HG03159 (cell line): Measurements from ENCODE around the gene CADM1.

ENCODE experiments used
- ATAC-seq: cut with Tn5 transposase; IDR thresholded peaks from one replicate; pipeline ENCODE4 v1.9.1; 2021; ENCODE audit warnings: mild to moderate bottlenecking, moderate library complexity; ENCODE audit not compliant: unreplicated experiment

The CADM1 gene

DNA sequence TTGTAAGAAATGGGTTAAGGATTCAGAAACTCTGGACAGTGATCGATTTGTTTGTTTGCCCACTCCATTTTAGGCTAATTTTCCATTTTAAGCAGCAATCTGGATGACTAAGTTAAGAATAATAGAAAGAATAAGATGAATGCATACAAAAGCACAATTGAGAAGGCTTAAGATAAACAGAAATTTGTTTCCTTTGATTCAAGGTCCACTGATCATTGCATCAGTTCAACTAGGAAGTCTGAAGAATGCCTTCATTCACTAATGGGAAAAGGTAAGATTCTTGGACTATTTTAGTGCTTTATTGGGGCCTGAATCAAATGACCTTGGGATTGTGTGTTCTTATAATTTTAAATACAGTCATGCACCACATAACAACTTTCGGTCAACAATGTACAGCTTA lies 140.8 kb downstream of the CADM1 start:
- no peak for ATAC-seq

DNA sequence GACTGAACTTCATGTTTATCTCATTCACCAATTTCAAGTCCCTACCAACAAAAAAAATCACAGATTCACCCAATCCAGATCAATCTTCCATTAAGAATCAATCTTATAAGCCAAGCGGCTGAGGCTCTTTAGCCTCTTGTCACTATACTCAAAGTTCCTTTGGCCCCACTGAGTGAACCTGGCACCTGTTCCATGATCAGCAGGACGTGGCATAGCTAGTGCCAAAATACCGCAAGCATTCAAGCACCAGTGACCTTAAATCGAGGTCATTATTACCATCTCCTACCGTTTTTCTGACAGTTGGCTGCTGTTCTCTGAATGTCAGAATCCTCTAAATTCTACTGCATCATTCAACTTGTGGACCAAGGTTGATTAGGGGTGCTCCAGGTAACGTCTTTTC lies 141.2 kb downstream of the CADM1 start:
- ATAC-seq: no peak

DNA sequence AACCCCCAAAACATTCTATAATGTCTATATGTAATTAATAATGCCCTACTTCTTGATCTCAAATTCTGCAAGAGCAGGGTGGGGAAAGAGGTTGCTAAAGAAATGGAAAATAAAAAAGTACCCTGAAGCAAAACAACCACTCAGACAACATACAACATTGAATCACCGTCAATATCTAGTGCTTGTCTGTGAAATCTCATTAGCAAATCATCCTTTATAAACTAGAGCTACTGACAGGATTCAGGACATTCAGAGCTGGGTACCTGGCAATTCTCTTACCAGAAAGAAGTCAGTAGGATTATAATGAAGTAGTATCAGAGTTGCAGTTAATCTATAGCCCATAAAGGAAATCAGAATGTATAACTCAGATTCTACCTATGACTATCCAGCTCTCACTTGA lies 143.2 kb downstream of the CADM1 start:
- no peak for ATAC-seq

DNA sequence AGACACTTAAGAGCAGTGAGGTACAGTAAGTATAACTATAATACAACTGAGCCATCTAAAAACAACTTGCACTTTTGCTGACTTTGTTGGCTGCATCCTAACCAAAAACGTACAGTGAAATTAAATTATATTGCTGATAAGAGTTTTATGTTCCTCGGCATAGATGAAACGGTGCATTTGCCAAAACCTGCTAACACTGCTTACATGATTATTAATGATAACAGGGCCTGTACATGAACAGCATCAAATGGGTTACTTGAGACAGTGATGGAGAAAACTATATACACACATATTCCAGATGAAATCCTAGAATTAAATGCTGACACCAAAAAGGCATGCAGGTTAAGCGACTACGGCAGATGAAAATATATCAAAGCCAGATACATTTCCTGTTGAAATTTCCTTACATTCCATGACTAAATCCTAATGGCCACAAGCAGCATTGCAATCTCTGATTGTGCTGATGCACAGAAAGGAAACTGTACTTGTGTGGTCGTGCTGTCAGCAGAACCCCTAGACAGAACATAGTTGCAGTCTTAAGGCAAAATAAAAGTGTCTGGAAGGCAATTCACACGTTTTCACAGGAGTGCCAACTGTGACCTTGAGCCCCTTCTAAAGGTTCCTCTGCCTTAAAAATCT lies 143.9 kb downstream of the CADM1 start:
- no peak for ATAC-seq

DNA sequence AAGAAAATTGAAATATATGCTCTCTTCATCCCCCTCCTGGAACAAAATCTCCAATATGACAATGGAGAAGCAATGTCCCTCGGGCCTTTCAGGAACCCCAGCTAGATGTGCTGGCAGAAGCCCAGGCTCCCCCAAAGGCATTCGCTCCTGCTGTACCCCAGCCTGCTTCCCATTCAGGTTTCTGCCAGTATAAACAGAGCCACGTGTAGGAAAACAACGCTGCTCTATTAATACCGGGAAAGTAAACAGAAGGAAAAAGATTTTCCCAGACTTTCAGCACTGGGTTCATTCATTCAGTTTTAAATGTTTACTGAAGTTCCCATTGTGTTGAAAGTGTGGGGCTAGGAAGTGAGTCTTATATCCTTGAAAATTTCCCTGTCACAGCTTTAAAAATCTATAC lies 147.1 kb downstream of the CADM1 start:
- no peak for ATAC-seq

DNA sequence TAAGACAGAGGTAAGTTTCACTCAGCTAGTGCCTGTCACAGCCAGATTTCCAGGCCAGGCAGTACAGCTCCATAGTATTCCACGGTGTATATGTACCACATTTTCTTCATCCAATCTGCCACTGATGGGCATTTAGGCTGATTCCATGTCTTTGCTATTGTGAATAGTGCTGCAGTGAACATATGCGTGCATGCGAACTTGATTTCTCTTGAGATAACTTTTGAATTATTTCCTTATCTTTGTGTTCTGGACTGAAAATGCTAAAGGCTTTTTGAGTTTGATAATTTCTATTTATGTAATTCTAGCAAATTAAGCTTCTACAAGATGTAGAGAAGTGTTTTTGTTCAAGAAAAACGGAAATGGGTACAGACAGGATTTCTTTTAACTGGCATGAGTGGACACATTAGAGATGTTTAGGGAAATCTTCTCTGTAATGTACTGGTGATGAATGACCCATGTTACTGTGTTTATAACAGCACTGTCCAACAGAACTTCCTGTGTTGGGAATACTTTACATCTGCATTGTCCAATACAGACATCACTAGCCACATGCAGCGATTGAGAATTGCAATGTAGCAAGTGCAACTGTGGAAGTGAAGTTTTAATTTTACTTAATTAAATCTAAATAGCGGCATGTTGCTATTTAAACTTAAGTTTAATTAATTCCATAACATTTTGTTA lies 151.3 kb downstream of the CADM1 start:
- no peak for ATAC-seq

DNA sequence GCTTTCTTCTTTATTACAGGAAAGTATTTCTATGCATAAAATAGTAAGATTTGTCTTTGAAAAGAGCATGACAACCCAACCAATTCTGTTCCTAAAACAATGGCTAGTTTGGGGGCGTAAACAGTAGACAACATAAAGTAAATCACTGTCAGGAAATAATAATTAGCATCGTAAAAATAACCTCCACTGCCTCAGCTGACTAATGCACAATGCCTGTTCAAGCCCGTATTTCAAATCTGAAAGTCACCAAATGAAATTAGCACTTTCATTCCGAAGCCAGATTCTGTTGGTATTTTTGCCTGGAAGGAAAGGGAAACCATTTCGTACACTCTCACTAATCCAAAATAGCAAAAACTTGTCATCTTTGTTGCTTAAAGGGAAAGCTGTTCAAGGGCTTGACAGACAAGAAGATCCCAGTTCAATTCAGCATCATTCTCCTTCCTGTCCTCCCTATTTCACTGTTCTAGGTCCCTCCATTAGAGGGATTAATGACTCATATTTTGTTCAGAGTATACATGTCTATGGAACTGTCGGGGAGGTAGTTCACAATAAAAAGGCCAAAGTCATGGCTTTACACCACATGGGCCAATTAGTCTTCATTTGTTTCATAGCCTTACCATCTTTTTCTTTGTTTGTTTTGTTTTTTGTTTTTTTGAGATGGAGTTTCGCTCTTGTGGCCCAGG lies 154.7 kb downstream of the CADM1 start:
- ATAC-seq: no peak

DNA sequence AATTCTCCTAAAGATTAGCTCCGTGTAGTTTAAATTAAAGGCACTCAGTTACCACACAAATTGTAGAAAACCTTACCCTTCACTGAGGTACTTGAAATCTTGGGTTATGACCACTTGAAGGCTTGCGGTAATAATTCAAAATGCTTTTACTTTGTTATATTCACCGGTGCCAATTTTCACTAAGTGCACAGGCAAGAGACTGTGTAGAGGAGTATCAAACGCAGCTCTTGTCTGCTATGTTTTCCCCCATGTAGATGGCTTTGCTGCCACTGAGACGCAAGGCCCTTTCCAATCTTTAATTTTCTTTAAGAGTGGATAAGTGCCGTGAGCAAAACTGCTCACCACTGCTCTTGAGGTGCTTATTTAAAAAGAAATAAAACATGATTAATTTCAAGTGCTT lies 155.8 kb downstream of the CADM1 start:
- no peak for ATAC-seq

DNA sequence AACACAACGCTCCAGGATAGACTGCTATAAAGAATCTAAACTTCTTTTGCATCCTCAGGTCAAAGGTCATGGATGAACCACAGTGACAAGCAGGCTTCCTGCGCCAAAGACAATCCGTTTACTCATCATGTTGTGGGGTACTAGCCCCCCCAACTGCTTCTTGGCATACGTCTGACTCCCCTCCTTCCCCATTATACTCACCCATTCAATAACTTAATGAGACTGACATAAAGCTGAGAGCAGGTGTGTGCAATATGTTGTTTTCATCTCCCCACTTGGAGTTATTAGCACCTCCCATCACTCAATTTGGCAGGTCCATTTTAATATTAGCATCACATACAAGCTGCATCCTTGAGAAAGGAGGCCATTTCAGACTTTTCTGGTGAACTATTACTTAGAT lies 157.1 kb downstream of the CADM1 start:
- no peak for ATAC-seq

DNA sequence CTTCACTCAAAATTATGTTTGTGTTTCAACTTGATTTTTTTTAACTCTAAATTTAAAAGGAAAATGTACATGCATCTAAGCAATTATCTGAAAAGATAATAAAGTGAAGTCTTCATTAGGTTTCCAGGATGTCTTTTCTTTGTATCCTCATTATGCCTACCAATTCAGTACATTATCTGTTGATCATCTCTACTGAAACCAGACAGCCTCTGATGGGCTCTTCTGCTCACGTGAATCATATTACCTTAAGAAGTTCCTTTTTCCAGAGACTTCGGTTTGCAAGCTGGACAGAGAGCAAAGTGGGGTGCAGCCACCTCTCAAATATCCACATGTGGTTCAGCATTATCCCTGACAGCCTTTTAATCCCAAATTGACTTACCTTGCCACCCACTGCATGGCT lies 158.4 kb downstream of the CADM1 start:
- no peak for ATAC-seq

DNA sequence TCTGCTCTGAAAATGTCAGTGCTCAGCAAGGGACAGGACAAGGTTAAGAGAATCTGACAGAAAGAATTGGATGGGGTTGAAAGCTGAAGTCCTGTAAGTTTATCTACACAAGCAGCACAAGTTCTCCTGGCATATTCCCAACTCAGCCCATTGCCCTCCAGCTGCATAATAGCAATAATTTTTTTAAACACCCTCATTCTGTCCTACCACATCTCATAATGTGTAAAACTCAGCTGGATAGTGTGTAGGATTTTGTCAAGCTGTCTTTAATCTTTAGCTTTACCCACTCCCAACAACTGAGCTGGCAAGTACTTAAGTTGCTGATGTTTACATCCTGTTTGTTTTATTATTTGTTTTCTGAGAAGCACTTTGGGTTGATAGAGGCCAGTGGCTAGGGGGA lies 158.9 kb downstream of the CADM1 start:
- ATAC-seq: no peak

DNA sequence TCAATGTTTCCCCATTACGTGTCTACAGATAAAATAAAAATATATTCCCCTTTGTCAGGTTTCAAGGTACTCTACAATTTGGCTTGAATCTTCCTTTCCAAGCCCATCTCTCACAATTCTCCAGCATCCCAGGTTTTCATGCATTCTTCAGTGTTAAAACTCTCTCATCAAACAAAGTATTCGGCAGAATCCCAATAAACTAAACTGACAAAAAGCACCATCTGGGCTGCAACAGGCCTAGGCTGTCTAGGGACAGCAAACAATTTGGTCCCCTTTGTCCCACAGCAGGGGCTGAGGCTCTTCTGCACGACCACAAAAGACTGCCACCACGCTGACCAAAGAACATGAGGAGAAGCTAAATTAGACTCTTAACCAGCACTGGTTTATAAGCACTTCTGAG lies 159.4 kb downstream of the CADM1 start:
- no peak for ATAC-seq

DNA sequence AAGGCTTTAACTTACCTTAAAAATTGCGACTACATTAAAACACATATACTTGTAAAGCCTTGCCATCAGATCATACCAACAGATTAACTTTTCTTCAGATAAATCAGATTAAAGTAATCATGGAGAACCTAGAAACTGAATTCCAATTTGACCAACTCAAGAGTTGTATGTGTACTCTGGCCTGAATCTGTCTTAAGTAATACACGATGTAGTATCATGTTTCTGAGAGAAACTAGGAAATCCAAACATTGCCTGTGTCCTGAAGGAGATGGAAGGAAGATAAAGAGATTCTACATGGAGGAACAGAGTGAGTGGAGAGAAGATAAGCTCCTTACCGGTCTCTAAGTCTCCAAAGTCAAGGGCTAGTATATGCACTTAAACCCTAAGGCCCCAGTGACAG lies 162.1 kb downstream of the CADM1 start:
- ATAC-seq: no peak

DNA sequence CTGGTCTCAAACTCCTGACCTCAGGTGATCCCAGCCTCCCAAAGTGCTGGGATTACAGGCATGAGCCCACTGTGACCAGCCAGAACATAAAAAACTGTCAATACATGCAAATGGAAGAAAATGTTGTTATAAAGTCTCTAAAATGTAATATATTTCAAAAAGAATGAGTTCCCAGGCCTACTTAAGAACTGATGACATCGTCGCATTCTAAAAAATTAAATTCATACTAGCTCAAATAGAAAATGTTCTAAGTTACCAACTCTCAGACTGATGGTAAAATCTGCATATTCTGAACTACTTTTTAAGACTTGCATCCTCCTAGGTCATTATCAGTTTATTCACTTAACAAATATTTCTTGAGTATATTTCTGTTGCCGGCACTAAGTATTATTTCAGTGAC lies 163.3 kb downstream of the CADM1 start:
- no peak for ATAC-seq

DNA sequence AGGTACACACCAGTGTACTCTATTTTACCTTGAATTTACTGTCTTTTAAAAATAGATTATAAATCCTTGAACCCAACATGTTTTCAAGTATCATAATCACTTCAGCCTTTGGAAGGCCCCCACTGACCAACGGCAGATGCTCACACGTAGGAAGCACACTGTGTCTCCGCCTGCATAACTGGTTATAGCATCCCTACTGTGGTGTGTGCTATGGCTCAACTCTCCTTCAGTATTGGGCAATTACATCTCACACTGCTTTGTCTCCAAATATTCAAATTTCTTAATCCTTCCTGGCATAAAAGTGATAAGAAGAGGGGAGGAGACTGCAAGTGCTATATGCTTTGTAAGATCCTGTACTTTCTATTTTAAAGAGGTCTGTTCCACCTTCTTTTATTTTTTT lies 165.7 kb downstream of the CADM1 start:
- ATAC-seq: no peak

DNA sequence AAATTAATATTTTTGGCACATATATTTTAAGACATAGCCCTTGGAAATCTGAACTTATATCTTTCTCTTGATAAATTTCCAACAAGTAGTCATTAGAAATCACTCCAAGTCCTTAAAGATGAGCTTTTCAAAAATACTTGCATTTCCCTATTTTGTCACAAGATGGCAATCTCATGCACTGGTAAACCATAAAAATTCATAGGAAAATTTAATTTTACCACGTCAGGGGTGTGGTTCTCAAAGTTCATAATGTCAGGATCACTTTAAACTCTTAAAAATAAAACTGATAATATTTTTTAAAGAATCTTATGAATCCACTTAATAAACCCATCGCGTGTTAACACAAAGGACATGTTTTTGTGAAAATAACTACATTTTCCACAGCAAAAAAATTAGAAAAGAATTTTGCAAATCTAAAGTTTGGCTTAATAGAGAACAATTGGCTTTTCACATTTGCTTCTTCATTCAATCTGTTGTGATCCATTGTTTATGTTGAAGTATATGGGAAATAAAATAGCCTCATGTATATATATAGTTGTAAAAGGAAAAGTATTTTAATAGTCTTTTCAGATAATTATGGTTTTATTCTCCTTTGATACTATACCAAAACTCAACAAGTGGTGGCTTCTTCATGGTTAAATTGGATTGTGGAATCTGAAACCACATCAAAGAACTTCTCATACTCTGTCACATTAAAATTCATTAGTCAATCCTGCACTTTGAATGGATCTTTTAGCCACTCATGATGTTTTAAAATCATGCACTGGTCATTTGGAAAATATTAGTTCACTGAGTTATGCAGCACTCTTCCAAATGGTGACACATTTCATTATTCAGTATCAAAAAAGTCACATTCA lies 169.1 kb downstream of the CADM1 start:
- ATAC-seq: no peak

DNA sequence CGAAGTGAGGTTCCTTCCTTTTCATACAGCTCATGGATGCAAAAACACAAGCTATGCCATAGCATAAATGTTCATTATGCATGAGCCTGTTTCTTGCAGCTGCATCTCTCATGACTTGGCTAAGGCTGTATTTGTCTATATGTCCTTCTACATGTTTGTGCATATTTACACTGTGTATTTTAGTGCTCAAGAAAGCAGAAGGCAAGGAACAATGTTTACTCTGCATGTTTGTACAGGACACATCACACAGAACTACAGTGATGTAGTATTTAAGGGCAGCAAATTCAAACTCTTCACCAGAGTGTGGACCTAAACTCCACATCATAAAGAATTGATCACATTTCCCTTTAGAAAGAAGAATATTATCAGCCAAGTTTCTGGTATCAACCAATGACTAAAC lies 170.3 kb downstream of the CADM1 start:
- no peak for ATAC-seq

DNA sequence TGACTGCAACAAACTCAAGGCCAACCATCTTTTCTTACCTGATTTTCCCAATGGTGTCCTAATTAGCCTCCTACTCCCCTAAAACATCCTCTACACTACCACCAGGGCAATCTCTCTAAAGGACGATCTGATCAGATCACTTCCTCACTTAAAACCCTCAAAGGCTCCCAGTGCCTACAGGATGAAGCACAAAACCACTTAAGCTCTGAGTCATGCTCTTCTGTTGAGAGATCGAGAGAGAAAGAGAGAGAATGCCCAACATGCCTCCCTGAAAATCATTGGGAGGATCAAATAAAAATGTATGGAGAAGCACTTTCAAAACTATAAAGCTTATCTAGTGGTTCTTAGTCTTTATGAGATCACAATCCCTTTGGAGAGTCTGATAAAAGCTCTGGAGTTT lies 171.1 kb downstream of the CADM1 start:
- no peak for ATAC-seq

DNA sequence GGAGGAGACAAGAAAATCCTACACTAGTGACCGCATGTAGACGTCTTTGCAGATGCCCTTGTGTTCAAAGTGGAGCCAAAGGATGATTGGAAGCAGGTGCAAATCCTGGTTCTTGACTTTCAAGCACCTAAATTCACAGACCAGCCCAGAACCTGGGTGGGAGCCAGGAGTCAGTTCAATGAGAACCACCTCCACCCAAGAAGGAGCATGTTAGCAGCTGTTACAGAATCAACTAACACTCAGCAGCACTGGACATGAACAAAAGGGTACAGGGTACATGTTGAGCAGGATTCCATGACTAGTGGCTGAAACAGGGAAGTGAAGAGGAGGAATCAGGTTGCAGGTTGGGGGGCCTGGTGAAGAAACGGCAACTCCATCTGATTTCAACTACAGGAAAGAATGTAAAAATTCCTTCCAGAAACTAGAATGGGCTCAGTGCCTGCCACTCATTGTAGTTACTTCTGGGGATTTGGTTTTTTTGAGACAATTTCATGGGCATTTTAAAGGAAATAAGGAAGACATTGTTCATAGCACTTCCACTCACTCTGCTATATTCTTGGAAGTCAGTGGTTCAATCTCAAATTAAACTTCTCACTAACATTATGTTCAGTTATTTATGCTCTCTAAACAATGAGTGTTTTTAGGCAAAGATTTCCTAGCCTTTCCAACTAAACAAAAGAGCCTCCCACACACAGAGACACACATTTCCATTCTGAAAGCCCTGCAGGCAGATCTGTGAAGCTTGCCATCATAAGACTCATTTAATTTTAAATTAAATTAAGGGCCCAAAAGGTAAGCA lies 173.3 kb downstream of the CADM1 start:
- ATAC-seq: no peak

DNA sequence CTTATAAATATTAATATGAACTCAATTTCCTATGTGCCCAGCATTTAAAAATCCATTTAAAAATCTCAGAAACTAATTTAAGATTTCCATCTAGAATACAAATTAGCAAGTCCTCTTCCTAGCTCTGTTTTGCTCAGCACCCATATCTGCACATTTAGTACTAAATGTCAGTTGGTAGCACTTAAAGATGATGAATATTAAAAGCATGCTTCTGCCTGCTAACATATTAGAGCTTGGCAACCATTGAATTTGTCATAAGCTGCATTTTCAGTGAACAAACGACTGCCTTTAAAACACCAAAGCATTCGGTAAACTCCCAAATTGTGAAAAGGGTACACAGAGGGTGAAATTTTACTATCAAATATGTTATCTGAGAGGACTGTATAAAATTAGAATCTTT lies 177.7 kb downstream of the CADM1 start:
- ATAC-seq: no peak

DNA sequence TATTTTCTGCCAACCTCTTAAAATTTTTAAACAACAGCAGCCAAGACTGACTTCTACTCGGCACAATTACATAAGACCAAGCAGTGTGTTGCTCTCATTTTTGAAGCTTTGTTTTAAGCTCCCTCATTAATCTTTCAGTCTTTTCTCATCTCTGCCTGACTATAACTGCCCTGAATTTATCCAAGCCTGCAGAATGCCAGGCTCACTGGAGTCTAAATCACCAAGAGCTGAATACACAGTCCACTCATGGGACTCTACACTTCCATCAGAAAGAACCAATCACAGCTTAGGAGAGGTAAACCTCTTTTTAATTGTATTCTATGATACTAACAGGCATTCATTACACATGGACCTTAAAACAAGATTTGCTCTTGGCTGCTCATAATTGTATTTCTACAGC lies 178.7 kb downstream of the CADM1 start:
- no peak for ATAC-seq
